K562 (cell line): ENCODE data around the gene PPIP5K2. TPM values are rescaled to one million over a fixed set of nuclear protein-coding genes. Genes with fewer than 3 reads are reported as not detected.
A peak's percentile ranks its signal among the peaks of the same experiment; 100 is the strongest.

Experiments
- ATAC-seq: fragments of 200-7000 bp; cut with Tn5 transposase; 3 replicates; pipeline ENCODE4 v1.9.1; 2020; ENCODE audit warnings: moderate library complexity
- BruUV-seq: library from RNA; stranded (reverse); fragments of 400-500 nt; replicated peaks from 2 replicates; lab custom pipeline; 2021; lab: Mats Ljungman, UMichigan
- CTCF ChIA-PET: fragments of 300-600 bp; formaldehyde crosslinking; extraction: SDS; loops from one replicate; lab custom pipeline; 2021; ENCODE audit warnings: low intra/inter-chr PET ratio; lab: Yijun Ruan, JAX
- POLR2A ChIA-PET: fragments of 300-600, 350-650 bp; sonication (Branson Sonifier 250); formaldehyde crosslinking; extraction: SDS; loops from one replicate; lab custom pipeline; 2021; ENCODE audit warnings: antibody characterized with exemption, inconsistent platforms; lab: Yijun Ruan, JAX
- DNase-seq, 4 experiments: peaks; one replicate each; pipeline versions ENCODE4 v3.0.0 to v3.0.0-alpha.2; 2011 to 2018; ENCODE audit warnings: low spot score in 3 of 4, mixed read lengths in 3 of 4; ENCODE audit errors: extremely low read depth in 1 of 4
- FAIRE-seq: peaks from 2 replicates; lab custom pipeline; 2011; peaks lifted over from hg19 to GRCh38; lab: Jason Lieb, UNC
- H2AFZ ChIP-seq: 2 replicates; pipeline ENCODE4 v1.6.0; 2011; ENCODE audit warnings: low read depth, low read length, control low read depth, inconsistent platforms
- H3K27ac ChIP-seq: fragments of 200-600 bp; 3 replicates; pipeline ENCODE4 v1.8.0; 2011; ENCODE audit warnings: low read depth, mild to moderate bottlenecking, control low read depth, inconsistent platforms, low read length, moderate library complexity, mixed read lengths; ENCODE audit errors: extremely low read depth
- H3K27me3 ChIP-seq, 2 experiments: fragments of 300-600 bp in 1 of 2; 2 replicates in 1 of 2; 3 replicates in 1 of 2; pipeline versions ENCODE4 v1.6.0 to v1.8.0; 2011; ENCODE audit warnings: inconsistent platforms in 2 of 2, low read length in 2 of 2, mild to moderate bottlenecking in 1 of 2, mixed read lengths in 1 of 2, moderate library complexity in 1 of 2; ENCODE audit not compliant: control insufficient read depth in 2 of 2, insufficient read depth in 2 of 2
- H3K36me3 ChIP-seq: fragments of 300-600 bp; 3 replicates; pipeline ENCODE4 v1.8.0; 2011; ENCODE audit warnings: mild to moderate bottlenecking, low read length, inconsistent platforms; ENCODE audit not compliant: control insufficient read depth, insufficient read depth
- H3K4me1 ChIP-seq, 2 experiments: fragments of 200-600 bp in 1 of 2; replicated peaks in 1 of 2; 2 replicates in 1 of 2; 3 replicates in 1 of 2; pipeline versions ENCODE4 v1.5.1 to v1.8.0; 2011; ENCODE audit warnings: inconsistent platforms in 2 of 2, low read length in 2 of 2, mild to moderate bottlenecking in 1 of 2, mixed read lengths in 1 of 2, moderate library complexity in 1 of 2; ENCODE audit not compliant: control insufficient read depth in 2 of 2, insufficient read depth in 2 of 2
- H3K4me2 ChIP-seq: 2 replicates; pipeline ENCODE4 v1.6.1; 2011; ENCODE audit warnings: low read length, control low read depth, inconsistent platforms, mixed read lengths; ENCODE audit not compliant: insufficient read depth
- H3K4me3 ChIP-seq: fragments of 200-600 bp; sonication (generic), shearing (Covaris generic); 2 replicates; pipeline ENCODE4 v1.5.1; 2016; ENCODE audit warnings: control low read depth, inconsistent platforms
- H3K79me2 ChIP-seq: fragments of 200-600 bp; 3 replicates; pipeline ENCODE4 v1.8.0; 2011; ENCODE audit warnings: low read length, inconsistent platforms; ENCODE audit not compliant: control insufficient read depth, insufficient read depth
- H3K9ac ChIP-seq, 2 experiments: 2 replicates each; pipeline versions ENCODE4 v1.6.0 to v1.6.1; 2011; ENCODE audit warnings: low read depth in 2 of 2, low read length in 2 of 2, control low read depth in 1 of 2, inconsistent platforms in 1 of 2, mild to moderate bottlenecking in 1 of 2, mixed read lengths in 1 of 2; ENCODE audit not compliant: insufficient read depth in 1 of 2
- H3K9me1 ChIP-seq: one replicate; pipeline ENCODE4 v1.6.0; 2011; ENCODE audit warnings: inconsistent platforms, mild to moderate bottlenecking, low read length, moderate library complexity; ENCODE audit not compliant: control insufficient read depth, insufficient read depth
- H3K9me3 ChIP-seq: replicated peaks from 2 replicates; pipeline ENCODE4 v1.5.1; 2011; ENCODE audit warnings: low read depth, low read length, inconsistent platforms; ENCODE audit not compliant: control insufficient read depth, insufficient read depth
- H4K20me1 ChIP-seq: replicated peaks from 2 replicates; pipeline ENCODE4 v1.6.1; 2011; ENCODE audit warnings: low read length, inconsistent platforms, mixed read lengths; ENCODE audit not compliant: control insufficient read depth, insufficient read depth
- ADNP ChIP-seq: fragments of 200-800 bp; sonication (Bioruptor generic); IDR thresholded peaks from 2 replicates; pipeline ENCODE4 v1.6.1; 2016; ENCODE audit warnings: missing genetic modification characterization, missing compliant biosample characterization
- ARID1B ChIP-seq: fragments of 450-650 bp; IDR thresholded peaks from 2 replicates; pipeline ENCODE4 v1.6.1; 2016; ENCODE audit warnings: antibody characterized with exemption, mild to moderate bottlenecking, inconsistent platforms
- ELF2 ChIP-seq: fragments of 250-450 bp; sonication (Bioruptor Pico); IDR thresholded peaks from 2 replicates; pipeline ENCODE4 v1.5.0; 2021; ENCODE audit warnings: mild to moderate bottlenecking
- FOSL1 ChIP-seq: fragments of 200-800 bp; sonication (Bioruptor generic); conservative IDR thresholded peaks from 2 replicates; pipeline ENCODE4 v1.6.1; 2016; ENCODE audit warnings: missing genetic modification characterization, missing compliant biosample characterization
- FOXA3 ChIP-seq, 2 experiments: fragments of 450-650 bp in 1 of 2; sonication (generic) in 1 of 2; formaldehyde crosslinking; IDR thresholded peaks in 1 of 2; conservative IDR thresholded peaks in 1 of 2; 2 replicates each; pipeline versions ENCODE4 v1.4.0 to v1.8.0; 2020 to 2022; ENCODE audit warnings: mild to moderate bottlenecking in 2 of 2, missing genetic modification reagents in 1 of 2
- HMBOX1 ChIP-seq: sonication (generic); IDR thresholded peaks from 2 replicates; pipeline ENCODE4 v1.6.1; 2016
- JUND ChIP-seq, 2 experiments: IDR thresholded peaks; 2 replicates in 1 of 2; 3 replicates in 1 of 2; pipeline ENCODE4 v1.6.1; 2011; ENCODE audit warnings: borderline replicate concordance in 2 of 2, low read depth in 2 of 2, low read length in 2 of 2, improper control_type of control experiment in 1 of 2, missing biosample characterization in 1 of 2, missing genetic modification characterization in 1 of 2, missing genetic modification reagents in 1 of 2
- MEIS2 ChIP-seq: fragments of 450-650 bp; IDR thresholded peaks from 2 replicates; pipeline ENCODE4 v1.6.1; 2014; ENCODE audit warnings: mild to moderate bottlenecking; ENCODE audit not compliant: partially characterized antibody
- RAD51 ChIP-seq: fragments of 450-650 bp; IDR thresholded peaks from 2 replicates; pipeline ENCODE4 v1.7.1; 2016; ENCODE audit warnings: low read depth, mild to moderate bottlenecking, borderline replicate concordance
- RHOXF2B ChIP-seq: fragments of 250-450 bp; sonication (Bioruptor Pico); conservative IDR thresholded peaks from 2 replicates; pipeline ENCODE4 v1.5.1; 2021
- SMARCA4 ChIP-seq: fragments of 450-650 bp; IDR thresholded peaks from 2 replicates; pipeline ENCODE4 v1.6.1; 2016
- SMARCE1 ChIP-seq: fragments of 450-650 bp; IDR thresholded peaks from 2 replicates; pipeline ENCODE4 v1.7.1; 2016; ENCODE audit warnings: mild to moderate bottlenecking
- SOX6 ChIP-seq: fragments of 450-650 bp; IDR thresholded peaks from 2 replicates; pipeline ENCODE4 v1.6.1; 2014; ENCODE audit warnings: mild to moderate bottlenecking
- ZNF354B ChIP-seq: fragments of 250-450 bp; sonication (Bioruptor Pico); IDR thresholded peaks from 2 replicates; pipeline ENCODE4 v1.4.0; 2020
- ZNF830 ChIP-seq: fragments of 250-450 bp; sonication (Bioruptor Pico); IDR thresholded peaks from 2 replicates; pipeline ENCODE4 v1.5.0; 2021; ENCODE audit warnings: mild to moderate bottlenecking
- WGBS: fragments of 100-300 bp; shearing (Covaris generic); methylation state at CpG from one replicate; pipeline ENCODE4 v1.1.6; 2016; ENCODE audit warnings: low coverage, mixed read lengths; ENCODE audit not compliant: insufficient coverage; ENCODE audit errors: missing lambda C conversion rate; 5-methylcytosine and 5-hydroxymethylcytosine counted together
- in situ Hi-C: fragments of 300-500 bp; cut with MboI; formaldehyde crosslinking; loops from 4 replicates; pipeline ENCODE4 v1.15.0; 2018; ENCODE audit warnings: inconsistent platforms, mixed read lengths
- intact Hi-C: fragments of 100-400 bp; cut with micrococcal nuclease; formaldehyde crosslinking; loops from 2 replicates; pipeline ENCODE4 v1.14.2; 2022
- polyA plus RNA-seq, 8 experiments: library from polyadenylated mRNA; depleted of rRNA in 4 of 8; stranded (reverse) in 5 of 8; unstranded in 3 of 8; fragments of >200 nt; fragmentation: Nextera tagmentation in 2 of 8; fragmentation: Illumina TruSeq in 1 of 8; extraction: Ambion mirVana in 2 of 8; extraction: Trizol in 1 of 8; gene quantifications; 2 replicates each; pipeline versions ENCODE4 v1.2.1 to v1.2.3, GENCODE V29; 2011 to 2014; ENCODE audit warnings: inconsistent platforms in 1 of 8, missing spikeins in 1 of 8
- total RNA-seq, 7 experiments: library from RNA; depleted of rRNA in 6 of 7; stranded (reverse); fragments of >200 nt in 6 of 7; fragmentation: Illumina TruSeq in 2 of 7; extraction: Trizol in 2 of 7; gene quantifications; 2 replicates each; pipeline versions ENCODE4 v1.2.1 to v1.2.3, GENCODE V29; 2011 to 2021; ENCODE audit warnings: low replicate concordance in 1 of 7

Gene PPIP5K2
- total and polyA plus RNA-seq, 9 of the 15 experiments (the other 6 are each of a cell fraction or from before 2014, with no cell fraction given): 39.4 to 150 (median 99.1) TPM

DNA sequence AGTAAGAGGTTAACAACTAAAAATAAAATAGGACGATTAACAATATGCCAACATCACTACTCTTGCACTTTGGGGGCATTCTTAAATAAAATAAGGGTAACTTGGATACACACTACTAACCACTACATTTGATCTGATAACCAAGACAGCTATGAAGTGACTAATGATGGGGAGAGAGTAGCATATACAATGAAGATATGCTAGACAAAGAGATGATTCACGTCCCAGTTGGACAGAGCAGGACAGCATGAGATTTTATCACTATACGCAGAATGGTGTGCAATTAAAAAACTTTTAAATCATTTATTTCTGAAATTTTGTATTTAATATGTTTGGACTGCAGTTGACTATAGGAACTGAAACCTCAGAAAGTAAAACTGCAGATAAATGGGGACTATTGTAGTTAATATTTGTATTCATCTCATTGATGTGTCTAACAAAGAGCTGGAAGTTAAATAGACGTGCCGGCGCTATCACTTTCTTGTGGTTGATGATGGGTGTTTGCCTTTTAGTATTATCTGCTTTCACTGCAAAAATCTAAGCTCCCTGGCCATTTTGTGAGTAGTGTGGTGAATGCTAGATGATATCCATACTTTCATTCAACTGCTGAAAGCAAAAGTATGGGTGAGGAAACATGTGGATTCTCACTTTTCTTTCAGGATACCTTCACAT lies 18.9 kb upstream of the PPIP5K2 start:
- ChIA-PET CTCF (no interaction called here), POLR2A (interaction anchor here (2.7 kb wide), 1 partner anchor 18 kb away, joined by 9 read pairs; the partner anchor contains the start of genes GIN1 and PPIP5K2)
- Histone ChIP-seq H3K9me3 (no peaks in the 10 kb centered on the region), H4K20me1 (no peaks in the 10 kb centered on the region), H3K9ac (no peak overlapping the region), H3K79me2 (no peaks in the 10 kb centered on the region), H3K9me1 (no peaks in the 10 kb centered on the region), H3K4me1 (peaks cover 0 to 5% of the 10 kb centered on the region in 2 experiments; a peak in 2 of 5 replicates), H3K36me3 (peaks cover 3% of the 10 kb centered on the region; the same call in 1 of the 3 replicates), H3K27me3 (no peaks in the 10 kb centered on the region), H3K27ac (no peak overlapping the region), H2AFZ (no peak overlapping the region), H3K4me3 (no peak overlapping the region), H3K4me2 (no peak overlapping the region)
- TF ChIP-seq FOXA3 (CRISPR knock-in tag; conservative IDR thresholded peaks at IDR 0.05 in 1 of 2, IDR thresholded peaks at IDR 0.05 in 1 of 2) (peak in 1 of 2 experiments; percentile 52; a peak in 2 of 4 replicates), SOX6 (peak; percentile 76), ZNF830 (CRISPR knock-in tag) (no peak), ZNF354B (CRISPR knock-in tag) (no peak), JUND (IDR thresholded peaks at IDR 0.05; ENCODE audit: borderline replicate concordance, low read depth, low read length) (no peak), JUND (tag; IDR thresholded peaks at IDR 0.05; ENCODE audit: borderline replicate concordance, low read depth, low read length) (peak; percentile 24; the same call in 1 of the 3 replicates), HMBOX1 (peak; percentile 84), ELF2 (CRISPR knock-in tag) (no peak), RAD51 (no peak), FOSL1 (tag) (peak; percentile 94), MEIS2 (peak; percentile 75), ARID1B (peak; percentile 31), SMARCA4 (0 out of 2 replicates have a peak, but pooled peaks have one; percentile 13), SMARCE1 (peak; percentile 54; the same call in 1 of the 2 replicates), RHOXF2B (no peak), ADNP (0 out of 2 replicates have a peak, but pooled peaks have one; percentile 17)
- intact Hi-C loops: no loop called here
- 14% methylated on average over 6 of the region's 6 CpGs for WGBS
- no peak for FAIRE-seq
- DNase-seq: no peak
- ATAC-seq: peak; percentile 62; the same call in 1 of the 3 replicates
- no TSS peak for BruUV-seq
- in situ Hi-C loops: no loop called here
